PC-9 (cell line): ENCODE measurements around the gene SYNE1. TPM values are rescaled to one million over a fixed set of nuclear protein-coding genes. Genes with fewer than 3 reads are reported as not detected.

Experiments
- BruUV-seq: library from RNA; stranded (reverse); fragments of 400-500 nt; replicated peaks from 2 replicates; lab custom pipeline; 2021; lab: Mats Ljungman, UMichigan
- CTCF ChIA-PET: fragments of 300-600 bp; sonication (Branson Sonifier 250); formaldehyde crosslinking; loops from one replicate; lab custom pipeline; 2022; ENCODE audit warnings: antibody characterized with exemption; lab: Charles Lee
- POLR2A ChIA-PET: fragments of 300-600 bp; sonication (Branson Sonifier 250); formaldehyde crosslinking; loops from one replicate; lab custom pipeline; 2022; ENCODE audit warnings: antibody characterized with exemption; ENCODE audit not compliant: unreplicated experiment; lab: Charles Lee
- DNase-seq, 2 experiments: peaks; one replicate each; pipeline versions ENCODE4 v3.0.0 to v3.0.0-alpha.2; 2015 to 2022; ENCODE audit warnings: mixed read lengths in 1 of 2
- H2AFZ ChIP-seq: fragments of 200-600 bp; sonication (generic); 2 replicates; pipeline ENCODE4 v1.8.1; 2017; ENCODE audit warnings: antibody characterized with exemption
- H3F3A ChIP-seq: fragments of 200-600 bp; sonication (generic); 2 replicates; pipeline ENCODE4 v1.8.1; 2017; ENCODE audit warnings: antibody characterized with exemption, mild to moderate bottlenecking, low read depth; ENCODE audit not compliant: insufficient read depth
- H3K27ac ChIP-seq: fragments of 200-600 bp; sonication (generic); 2 replicates; pipeline ENCODE4 v1.6.1; 2016; ENCODE audit warnings: mixed run types
- H3K27me3 ChIP-seq: fragments of 200-600 bp; sonication (generic); 2 replicates; pipeline ENCODE4 v1.6.1; 2016; ENCODE audit warnings: low read depth, mixed run types; ENCODE audit not compliant: insufficient read depth
- H3K36me3 ChIP-seq: fragments of 200-600 bp; sonication (generic); 2 replicates; pipeline ENCODE4 v1.6.1; 2016; ENCODE audit warnings: low read depth, mixed run types
- H3K4me1 ChIP-seq: fragments of 200-600 bp; sonication (generic); replicated peaks from 2 replicates; pipeline ENCODE4 v1.6.1; 2016; ENCODE audit warnings: mixed run types; ENCODE audit not compliant: insufficient read depth
- H3K4me2 ChIP-seq: fragments of 200-600 bp; sonication (generic); 2 replicates; pipeline ENCODE4 v1.6.1; 2017; ENCODE audit warnings: mixed run types
- H3K4me3 ChIP-seq: fragments of 200-600 bp; sonication (generic); 2 replicates; pipeline ENCODE4 v1.6.1; 2016; ENCODE audit warnings: mixed run types
- H3K79me2 ChIP-seq: fragments of 200-600 bp; sonication (generic); 2 replicates; pipeline ENCODE4 v1.6.1; 2017; ENCODE audit warnings: low read depth, mixed run types
- H3K9me2 ChIP-seq: fragments of 200-600 bp; sonication (generic); 2 replicates; pipeline ENCODE4 v1.8.1; 2017; ENCODE audit warnings: mild to moderate bottlenecking; ENCODE audit not compliant: insufficient read depth
- H3K9me3 ChIP-seq: fragments of 200-600 bp; sonication (generic); 2 replicates; pipeline ENCODE4 v1.8.1; 2016; ENCODE audit warnings: low read depth; ENCODE audit not compliant: insufficient read depth
- H4K20me1 ChIP-seq: fragments of 200-600 bp; sonication (generic); 2 replicates; pipeline ENCODE4 v1.8.1; 2017; ENCODE audit not compliant: insufficient read depth
- EZH2 ChIP-seq: fragments of 200-600 bp; sonication (generic); IDR thresholded peaks from 2 replicates; pipeline ENCODE4 v1.8.0; 2017; ENCODE audit warnings: antibody characterized with exemption, low read depth
- intact Hi-C: fragments of 100-400 bp; cut with micrococcal nuclease; formaldehyde crosslinking; loops from one replicate; pipeline ENCODE4 v1.10.0; 2022; ENCODE audit not compliant: unreplicated experiment
- total RNA-seq: library from RNA; stranded (reverse); gene quantifications from 2 replicates; pipeline ENCODE4 v1.2.3, GENCODE V29; 2021
- TF ChIP-seq, protein P1 (sequence below): fragments of 200-600 bp; sonication (generic); conservative IDR thresholded peaks from 2 replicates; pipeline ENCODE4 v1.6.1; 2017; ENCODE audit warnings: mixed run types, antibody characterized with exemption, mild to moderate bottlenecking, moderate library complexity

SYNE1 gene
- total RNA-seq, 1 experiment from 2014 or later = 13.4 TPM

DNA sequence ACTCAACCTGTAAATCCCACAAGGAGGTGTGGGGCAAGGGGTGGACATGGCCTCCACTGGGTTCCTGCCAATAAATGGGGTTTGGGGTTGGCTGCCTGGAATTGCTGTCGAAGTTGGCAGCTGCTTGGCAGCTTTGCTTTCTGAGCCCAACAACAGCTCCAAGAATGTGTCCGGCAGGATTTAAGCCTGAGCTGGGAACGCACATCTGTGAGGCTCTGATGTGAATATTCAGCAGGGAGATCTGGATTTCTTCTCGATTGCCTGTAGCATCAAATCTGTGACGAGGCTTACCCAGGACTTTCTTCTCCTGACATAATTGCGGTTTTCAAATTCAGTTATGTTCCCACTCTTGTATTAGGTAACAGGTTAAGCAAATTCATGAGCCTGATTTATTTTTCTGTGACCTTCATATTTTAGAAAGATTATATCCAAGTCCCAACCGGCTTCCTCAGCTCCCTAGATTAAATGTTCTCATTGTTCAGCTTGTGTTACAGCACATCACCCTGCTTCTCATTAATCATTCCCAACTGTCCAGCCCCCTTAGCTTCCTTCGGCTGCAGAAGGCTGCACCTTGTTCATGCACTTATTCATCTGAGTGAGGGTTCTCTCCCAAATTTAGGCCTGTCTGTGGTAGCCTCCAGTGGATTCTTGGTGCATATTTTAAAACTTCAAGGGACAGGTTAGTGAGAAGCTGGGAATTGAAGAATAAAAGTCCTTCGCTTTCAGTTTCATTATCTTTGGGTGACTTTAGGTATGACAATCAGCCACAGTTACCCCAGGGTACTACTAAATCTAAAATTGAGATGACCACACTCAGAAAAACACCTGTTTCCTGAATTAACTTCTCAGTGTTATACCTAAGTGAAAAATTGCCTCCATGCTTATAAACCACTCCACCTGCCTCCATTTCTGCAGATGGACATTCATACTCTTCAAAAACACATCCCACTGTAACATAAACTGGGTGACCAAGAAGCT lies 519.7 kb downstream of the SYNE1 start:
- H3K27ac ChIP-seq = no peak overlapping the region
- no peak for DNase-seq
- H3K4me1 ChIP-seq = no peaks in the 10 kb centered on the region
- H3K4me3 ChIP-seq = no peak overlapping the region
- no peak for TF ChIP-seq EZH2
- TF ChIP-seq, protein P1, sequence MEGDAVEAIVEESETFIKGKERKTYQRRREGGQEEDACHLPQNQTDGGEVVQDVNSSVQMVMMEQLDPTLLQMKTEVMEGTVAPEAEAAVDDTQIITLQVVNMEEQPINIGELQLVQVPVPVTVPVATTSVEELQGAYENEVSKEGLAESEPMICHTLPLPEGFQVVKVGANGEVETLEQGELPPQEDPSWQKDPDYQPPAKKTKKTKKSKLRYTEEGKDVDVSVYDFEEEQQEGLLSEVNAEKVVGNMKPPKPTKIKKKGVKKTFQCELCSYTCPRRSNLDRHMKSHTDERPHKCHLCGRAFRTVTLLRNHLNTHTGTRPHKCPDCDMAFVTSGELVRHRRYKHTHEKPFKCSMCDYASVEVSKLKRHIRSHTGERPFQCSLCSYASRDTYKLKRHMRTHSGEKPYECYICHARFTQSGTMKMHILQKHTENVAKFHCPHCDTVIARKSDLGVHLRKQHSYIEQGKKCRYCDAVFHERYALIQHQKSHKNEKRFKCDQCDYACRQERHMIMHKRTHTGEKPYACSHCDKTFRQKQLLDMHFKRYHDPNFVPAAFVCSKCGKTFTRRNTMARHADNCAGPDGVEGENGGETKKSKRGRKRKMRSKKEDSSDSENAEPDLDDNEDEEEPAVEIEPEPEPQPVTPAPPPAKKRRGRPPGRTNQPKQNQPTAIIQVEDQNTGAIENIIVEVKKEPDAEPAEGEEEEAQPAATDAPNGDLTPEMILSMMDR = no peak
- no peaks in the 10 kb centered on the region for H3K79me2 ChIP-seq
- ChIA-PET CTCF (no interaction called here), POLR2A (interaction anchor here (0.7 kb wide), 1 partner anchor 250 kb away, joined by 3 read pairs; no protein-coding TSS in a partner anchor)
- H3K9me2 ChIP-seq = no peaks in the 10 kb centered on the region
- no peaks in the 10 kb centered on the region for H3K9me3 ChIP-seq
- no peak overlapping the region for H2AFZ ChIP-seq
- no peaks in the 10 kb centered on the region for H3F3A ChIP-seq
- intact Hi-C loops = no loop called here
- H3K4me2 ChIP-seq = no peak overlapping the region
- H3K27me3 ChIP-seq = no peaks in the 10 kb centered on the region
- no peaks in the 10 kb centered on the region for H4K20me1 ChIP-seq
- no peaks in the 10 kb centered on the region for H3K36me3 ChIP-seq
- no TSS peak for BruUV-seq

DNA sequence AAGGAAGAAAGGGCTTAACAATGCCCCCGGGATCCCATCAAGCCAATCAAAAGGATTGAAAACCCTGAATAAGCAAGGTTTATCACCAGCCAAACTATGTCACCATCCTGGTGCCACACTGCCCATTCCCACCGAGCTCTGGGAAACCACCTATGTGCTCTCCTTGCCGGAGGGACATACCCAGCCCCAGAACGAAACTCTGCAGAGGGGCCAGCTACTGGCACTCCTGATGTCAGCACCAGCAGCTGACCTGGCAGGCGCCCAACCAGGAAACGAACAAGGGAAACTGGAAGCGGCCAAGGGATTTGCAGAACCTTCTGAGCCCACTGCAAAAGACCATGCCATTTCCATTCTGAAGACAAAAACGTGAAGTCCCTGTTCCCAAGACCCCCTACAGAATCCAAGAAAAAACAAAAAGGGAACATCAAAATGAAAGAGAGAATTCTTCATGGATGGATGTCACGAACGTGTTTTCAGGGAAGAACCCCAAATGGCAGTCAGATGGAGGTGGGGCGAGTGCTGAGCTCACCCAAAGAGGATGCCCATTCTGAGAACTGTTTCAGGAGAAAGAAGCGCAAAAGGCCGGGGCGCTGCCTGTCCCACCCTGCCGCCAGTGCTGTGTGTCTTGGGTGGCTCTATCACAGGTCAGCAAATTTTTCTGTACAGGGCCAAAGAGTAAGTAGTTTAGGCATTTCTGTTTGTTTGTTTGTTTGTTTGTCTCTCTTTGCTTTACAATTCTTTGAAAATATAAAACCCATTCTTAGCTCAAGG lies 524.5 kb downstream of the SYNE1 start:
- CTCF ChIA-PET = interaction anchor here (0.6 kb wide), 1 partner anchor 304 kb away, joined by 3 read pairs; no protein-coding TSS in a partner anchor
- no peak overlapping the region for H3K4me3 ChIP-seq
- no peak overlapping the region for H2AFZ ChIP-seq
- H4K20me1 ChIP-seq = no peaks in the 10 kb centered on the region
- TF ChIP-seq, protein P1 = no peak
- no peak for TF ChIP-seq EZH2
- BruUV-seq = no TSS peak
- POLR2A ChIA-PET = no interaction called here
- no peak overlapping the region for H3K27ac ChIP-seq
- no peaks in the 10 kb centered on the region for H3K4me1 ChIP-seq
- intact Hi-C loops = no loop called here
- H3K79me2 ChIP-seq = no peaks in the 10 kb centered on the region
- no peaks in the 10 kb centered on the region for H3K36me3 ChIP-seq
- H3K4me2 ChIP-seq = no peak overlapping the region
- no peaks in the 10 kb centered on the region for H3K27me3 ChIP-seq
- no peaks in the 10 kb centered on the region for H3K9me2 ChIP-seq
- no peaks in the 10 kb centered on the region for H3K9me3 ChIP-seq
- no peaks in the 10 kb centered on the region; the same call in 1 of the 2 replicates for H3F3A ChIP-seq
- no peak for DNase-seq
